ENCODE results near the gene PRRX1.

PRRX1 gene

GRCh38 chr1:170671629-170671963 is 7.7 kb downstream of the PRRX1 start:
- DNase-seq (ENCODE audit: insufficient read length, low spot score) (no peak), FAIRE-seq (no peak)
- TF ChIP-seq POLR2AphosphoS5 (IDR thresholded peaks at IDR 0.05; ENCODE audit: low read depth, low read length) (no peak), SPI1 (IDR thresholded peaks at IDR 0.05; ENCODE audit: low read depth, low read length) (no peak), POU2F2 (IDR thresholded peaks at IDR 0.05; ENCODE audit: low read depth, low read length) (no peak), POLR2A (IDR thresholded peaks at IDR 0.05; ENCODE audit: low read depth, low read length) (no peak), TAF1 (IDR thresholded peaks at IDR 0.05; ENCODE audit: low read depth, low read length) (no peak), PAX5 (IDR thresholded peaks at IDR 0.05; ENCODE audit: insufficient read depth, low read length, severe bottlenecking) (no peak)

- TF ChIP-seq PAX5 (IDR thresholded peaks at IDR 0.05; ENCODE audit: insufficient read depth, low read length, severe bottlenecking) = no peak
- no peak for TF ChIP-seq TAF1 (IDR thresholded peaks at IDR 0.05; ENCODE audit: low read depth, low read length)
- TF ChIP-seq POLR2AphosphoS5 (IDR thresholded peaks at IDR 0.05; ENCODE audit: low read depth, low read length) = no peak
- no peak for TF ChIP-seq POU2F2 (IDR thresholded peaks at IDR 0.05; ENCODE audit: low read depth, low read length)
- no peak for TF ChIP-seq SPI1 (IDR thresholded peaks at IDR 0.05; ENCODE audit: low read depth, low read length)
- TF ChIP-seq POLR2A (IDR thresholded peaks at IDR 0.05; ENCODE audit: low read depth, low read length) = no peak
- FAIRE-seq = no peak
- DNase-seq (ENCODE audit: insufficient read length, low spot score) = no peak
Observed at GRCh38 chr1:170672316-170672715, 8.4 kb downstream of the PRRX1 start.

GRCh38 chr1:170674239-170674638 is 10.3 kb downstream of the PRRX1 start:
- FAIRE-seq (no peak), DNase-seq (ENCODE audit: insufficient read length, low spot score) (no peak)
- TF ChIP-seq POLR2A (IDR thresholded peaks at IDR 0.05; ENCODE audit: low read depth, low read length) (no peak), SPI1 (IDR thresholded peaks at IDR 0.05; ENCODE audit: low read depth, low read length) (no peak), PAX5 (IDR thresholded peaks at IDR 0.05; ENCODE audit: insufficient read depth, low read length, severe bottlenecking) (no peak), POU2F2 (IDR thresholded peaks at IDR 0.05; ENCODE audit: low read depth, low read length) (no peak), POLR2AphosphoS5 (IDR thresholded peaks at IDR 0.05; ENCODE audit: low read depth, low read length) (no peak), TAF1 (IDR thresholded peaks at IDR 0.05; ENCODE audit: low read depth, low read length) (no peak)

GRCh38 chr1:170674986-170675385 is 11.1 kb downstream of the PRRX1 start:
- DNase-seq (ENCODE audit: insufficient read length, low spot score) = no peak
- FAIRE-seq = no peak

GRCh38 chr1:170675865-170676264 is 11.9 kb downstream of the PRRX1 start:
- no peak for DNase-seq (ENCODE audit: insufficient read length, low spot score)
- FAIRE-seq = no peak
- TF ChIP-seq PAX5 (IDR thresholded peaks at IDR 0.05; ENCODE audit: insufficient read depth, low read length, severe bottlenecking) (no peak), TAF1 (IDR thresholded peaks at IDR 0.05; ENCODE audit: low read depth, low read length) (no peak), POLR2A (IDR thresholded peaks at IDR 0.05; ENCODE audit: low read depth, low read length) (no peak), POLR2AphosphoS5 (IDR thresholded peaks at IDR 0.05; ENCODE audit: low read depth, low read length) (no peak), POU2F2 (IDR thresholded peaks at IDR 0.05; ENCODE audit: low read depth, low read length) (no peak), SPI1 (IDR thresholded peaks at IDR 0.05; ENCODE audit: low read depth, low read length) (no peak)

More at GRCh38 chr1:170674986-170675385, 11.1 kb downstream of the PRRX1 start:
- TF ChIP-seq POU2F2 (IDR thresholded peaks at IDR 0.05; ENCODE audit: low read depth, low read length) = no peak
- TF ChIP-seq POLR2AphosphoS5 (IDR thresholded peaks at IDR 0.05; ENCODE audit: low read depth, low read length) = no peak
- TF ChIP-seq SPI1 (IDR thresholded peaks at IDR 0.05; ENCODE audit: low read depth, low read length) = no peak
- no peak for TF ChIP-seq PAX5 (IDR thresholded peaks at IDR 0.05; ENCODE audit: insufficient read depth, low read length, severe bottlenecking)
- no peak for TF ChIP-seq TAF1 (IDR thresholded peaks at IDR 0.05; ENCODE audit: low read depth, low read length)
- TF ChIP-seq POLR2A (IDR thresholded peaks at IDR 0.05; ENCODE audit: low read depth, low read length) = no peak

- TF ChIP-seq POU2F2 (IDR thresholded peaks at IDR 0.05; ENCODE audit: low read depth, low read length) (no peak), POLR2A (IDR thresholded peaks at IDR 0.05; ENCODE audit: low read depth, low read length) (no peak), POLR2AphosphoS5 (IDR thresholded peaks at IDR 0.05; ENCODE audit: low read depth, low read length) (no peak)
- FAIRE-seq = no peak
- DNase-seq (ENCODE audit: insufficient read length, low spot score) = no peak
Observed at GRCh38 chr1:170676628-170677027, 12.7 kb downstream of the PRRX1 start.

GRCh38 chr1:170678027-170678600 is 14.2 kb downstream of the PRRX1 start:
- FAIRE-seq = no peak
- TF ChIP-seq SPI1 (IDR thresholded peaks at IDR 0.05; ENCODE audit: low read depth, low read length) (no peak), TAF1 (IDR thresholded peaks at IDR 0.05; ENCODE audit: low read depth, low read length) (no peak), POU2F2 (IDR thresholded peaks at IDR 0.05; ENCODE audit: low read depth, low read length) (no peak), POLR2AphosphoS5 (IDR thresholded peaks at IDR 0.05; ENCODE audit: low read depth, low read length) (no peak), POLR2A (IDR thresholded peaks at IDR 0.05; ENCODE audit: low read depth, low read length) (no peak), PAX5 (IDR thresholded peaks at IDR 0.05; ENCODE audit: insufficient read depth, low read length, severe bottlenecking) (no peak)

GRCh38 chr1:170680428-170680827 is 16.5 kb downstream of the PRRX1 start:
- TF ChIP-seq POU2F2 (IDR thresholded peaks at IDR 0.05; ENCODE audit: low read depth, low read length) (no peak), POLR2AphosphoS5 (IDR thresholded peaks at IDR 0.05; ENCODE audit: low read depth, low read length) (no peak)
- DNase-seq (ENCODE audit: insufficient read length, low spot score) (no peak), FAIRE-seq (no peak)

More at GRCh38 chr1:170678027-170678600, 14.2 kb downstream of the PRRX1 start:
- DNase-seq (ENCODE audit: insufficient read length, low spot score) = no peak

- TF ChIP-seq POLR2A (IDR thresholded peaks at IDR 0.05; ENCODE audit: low read depth, low read length) = no peak
- TF ChIP-seq SPI1 (IDR thresholded peaks at IDR 0.05; ENCODE audit: low read depth, low read length) = no peak
- no peak for TF ChIP-seq PAX5 (IDR thresholded peaks at IDR 0.05; ENCODE audit: insufficient read depth, low read length, severe bottlenecking)
- TF ChIP-seq POU2F2 (IDR thresholded peaks at IDR 0.05; ENCODE audit: low read depth, low read length) = no peak
- TF ChIP-seq POLR2AphosphoS5 (IDR thresholded peaks at IDR 0.05; ENCODE audit: low read depth, low read length) = no peak
- no peak for TF ChIP-seq TAF1 (IDR thresholded peaks at IDR 0.05; ENCODE audit: low read depth, low read length)
- no peak for DNase-seq (ENCODE audit: insufficient read length, low spot score)
- no peak for FAIRE-seq
Observed at GRCh38 chr1:170682169-170682568, 18.2 kb downstream of the PRRX1 start.

- DNase-seq (ENCODE audit: insufficient read length, low spot score) (no peak), FAIRE-seq (no peak)
- no peak for TF ChIP-seq POU2F2 (IDR thresholded peaks at IDR 0.05; ENCODE audit: low read depth, low read length)
- TF ChIP-seq PAX5 (IDR thresholded peaks at IDR 0.05; ENCODE audit: insufficient read depth, low read length, severe bottlenecking) = no peak
- TF ChIP-seq SPI1 (IDR thresholded peaks at IDR 0.05; ENCODE audit: low read depth, low read length) = no peak
- TF ChIP-seq POLR2A (IDR thresholded peaks at IDR 0.05; ENCODE audit: low read depth, low read length) = no peak
- no peak for TF ChIP-seq TAF1 (IDR thresholded peaks at IDR 0.05; ENCODE audit: low read depth, low read length)
- no peak for TF ChIP-seq POLR2AphosphoS5 (IDR thresholded peaks at IDR 0.05; ENCODE audit: low read depth, low read length)
Observed at GRCh38 chr1:170682809-170683208, 18.9 kb downstream of the PRRX1 start.

Measured in GM12891 (cell line).